Astrocyte (in vitro differentiated cells and primary cell): Measurements from ENCODE around the gene CCL8.

ENCODE experiments used
- CTCF ChIP-seq: IDR thresholded peaks from 2 replicates; pipeline ENCODE4 v1.5.1; 2011; ENCODE audit warnings: low read depth, mild to moderate bottlenecking, inconsistent platforms, low read length, moderate library complexity; ENCODE audit not compliant: insufficient read depth
- EZH2 ChIP-seq: IDR thresholded peaks from 2 replicates; pipeline ENCODE4 v1.6.1; 2012; ENCODE audit warnings: mild to moderate bottlenecking, low read length, inconsistent platforms; ENCODE audit not compliant: insufficient read depth

GRCh38 chr17:34299956-34300577, 19.2 kb upstream of the CCL8 start:
- TF ChIP-seq CTCF, result no peak
- no peak for TF ChIP-seq EZH2
